Endothelial cell of umbilical vein (primary cell): ENCODE data around the gene AP1S2. TPM values are rescaled to one million over a fixed set of nuclear protein-coding genes. Genes with fewer than 3 reads are reported as not detected.

Experiments
- BruUV-seq: library from RNA; stranded (reverse); fragments of 400-500 nt; replicated peaks from 2 replicates; lab custom pipeline; 2021; lab: Mats Ljungman, UMichigan
- CTCF ChIA-PET: fragments of 300-600, 350-600 bp; sonication (Branson Sonifier 250); formaldehyde crosslinking; loops from one replicate; lab custom pipeline; 2021; ENCODE audit warnings: antibody characterized with exemption, inconsistent platforms; lab: Charles Lee
- POLR2A ChIA-PET: fragments of 300-600, 350-600 bp; sonication (Branson Sonifier 250); formaldehyde crosslinking; loops from one replicate; lab custom pipeline; 2021; ENCODE audit warnings: antibody characterized with exemption, inconsistent platforms; lab: Charles Lee
- DNase-seq: peaks from one replicate; pipeline ENCODE4 v3.0.0-alpha.2; 2011; ENCODE audit warnings: low read depth, low spot score
- FAIRE-seq: peaks from 2 replicates; lab custom pipeline; 2011; peaks lifted over from hg19 to GRCh38; lab: Jason Lieb, UNC
- H2AFZ ChIP-seq: 2 replicates; pipeline ENCODE4 v1.6.0; 2012; ENCODE audit warnings: low read depth, low read length, control low read depth, inconsistent platforms
- H3K27ac ChIP-seq: 2 replicates; pipeline ENCODE4 v1.5.1; 2011; ENCODE audit warnings: low read depth, mild to moderate bottlenecking, control low read depth, low read length, moderate library complexity; ENCODE audit not compliant: insufficient read depth
- H3K27me3 ChIP-seq, 2 experiments: 2 replicates each; pipeline versions ENCODE4 v1.6.0 to v1.6.1; 2011; ENCODE audit warnings: low read length in 2 of 2, mixed read lengths in 1 of 2; ENCODE audit not compliant: control insufficient read depth in 2 of 2, insufficient read depth in 2 of 2
- H3K36me3 ChIP-seq, 2 experiments: 2 replicates in 1 of 2; 3 replicates in 1 of 2; pipeline ENCODE4 v1.5.1; 2011; ENCODE audit warnings: low read length in 2 of 2, mild to moderate bottlenecking in 1 of 2, moderate library complexity in 1 of 2; ENCODE audit not compliant: control insufficient read depth in 2 of 2, insufficient read depth in 2 of 2; ENCODE audit errors: extremely low read depth in 1 of 2
- H3K4me1 ChIP-seq: 3 replicates; pipeline ENCODE4 v1.5.1; 2011; ENCODE audit warnings: mild to moderate bottlenecking, low read length; ENCODE audit not compliant: control insufficient read depth, insufficient read depth; ENCODE audit errors: extremely low read depth
- H3K4me2 ChIP-seq: 2 replicates; pipeline ENCODE4 v1.6.1; 2011; ENCODE audit warnings: low read length, control low read depth, mixed read lengths; ENCODE audit not compliant: insufficient read depth
- H3K4me3 ChIP-seq, 3 experiments: fragments of 200-600 bp in 1 of 3; sonication (generic), shearing (Covaris generic) in 1 of 3; replicated peaks in 1 of 3; 2 replicates each; pipeline ENCODE4 v1.5.1; 2011 to 2016; ENCODE audit warnings: control low read depth in 3 of 3, low read length in 3 of 3, mild to moderate bottlenecking in 2 of 3, inconsistent platforms in 1 of 3, low read depth in 1 of 3, moderate library complexity in 1 of 3; ENCODE audit not compliant: insufficient read depth in 1 of 3
- H3K79me2 ChIP-seq: 2 replicates; pipeline ENCODE4 v1.6.0; 2012; ENCODE audit warnings: low read length, inconsistent platforms; ENCODE audit not compliant: control insufficient read depth, insufficient read depth
- H3K9ac ChIP-seq: replicated peaks from 2 replicates; pipeline ENCODE3; 2011; ENCODE audit warnings: low read length, control low read depth; ENCODE audit not compliant: insufficient read depth; ENCODE audit errors: extremely low read depth
- H3K9me1 ChIP-seq: replicated peaks from 3 replicates; pipeline ENCODE4 v1.6.0; 2011; ENCODE audit warnings: mild to moderate bottlenecking, low read length; ENCODE audit not compliant: control insufficient read depth, insufficient read depth; ENCODE audit errors: extremely low read depth
- H3K9me3 ChIP-seq: replicated peaks from 2 replicates; pipeline ENCODE4 v1.5.1; 2012; ENCODE audit warnings: low read length, inconsistent platforms; ENCODE audit not compliant: control insufficient read depth, insufficient read depth
- H4K20me1 ChIP-seq: replicated peaks from 2 replicates; pipeline ENCODE3; 2011; ENCODE audit warnings: mild to moderate bottlenecking, low read length; ENCODE audit not compliant: control insufficient read depth, insufficient read depth; ENCODE audit errors: extremely low read depth
- EZH2 ChIP-seq: IDR thresholded peaks from 2 replicates; pipeline ENCODE4 v1.6.1; 2012; ENCODE audit warnings: borderline replicate concordance, low read depth, mild to moderate bottlenecking, moderate library complexity, low read length, inconsistent platforms; ENCODE audit not compliant: severe bottlenecking
- FOS ChIP-seq: IDR thresholded peaks from 2 replicates; pipeline ENCODE4 v1.6.1; 2011; ENCODE audit warnings: mild to moderate bottlenecking, low read length, moderate library complexity, borderline replicate concordance; ENCODE audit not compliant: insufficient read depth
- GATA2 ChIP-seq: IDR thresholded peaks from 2 replicates; pipeline ENCODE4 v1.7.0; 2011; ENCODE audit warnings: low read depth, mild to moderate bottlenecking, moderate library complexity, mixed read lengths, low read length; ENCODE audit not compliant: insufficient read length, insufficient read depth
- JUN ChIP-seq: IDR thresholded peaks from 2 replicates; pipeline ENCODE4 v1.6.1; 2011; ENCODE audit warnings: borderline replicate concordance, low read depth; ENCODE audit not compliant: insufficient read length, insufficient read depth
- MYC ChIP-seq: IDR thresholded peaks from one replicate; pipeline ENCODE4 v1.6.1; 2011; ENCODE audit warnings: mild to moderate bottlenecking, low read depth, low read length
- POLR2A ChIP-seq: IDR thresholded peaks from 2 replicates; pipeline ENCODE4 v1.6.1; 2012; ENCODE audit warnings: low read depth, mild to moderate bottlenecking, control low read depth, low read length
- POLR2AphosphoS5 ChIP-seq: IDR thresholded peaks from 2 replicates; pipeline ENCODE4 v1.6.1; 2012; ENCODE audit warnings: low read depth, mild to moderate bottlenecking, control low read depth, low read length, moderate library complexity; ENCODE audit not compliant: insufficient read depth
- dilution Hi-C: fragments of 300-500 bp; cut with MboI; formaldehyde crosslinking; loops from one replicate; pipeline ENCODE4 v1.15.0; 2019; ENCODE audit warnings: low sequenced_read_pairs; ENCODE audit not compliant: extremely low pct_ligation_motif_present
- intact Hi-C: fragments of 100-400 bp; cut with micrococcal nuclease; formaldehyde crosslinking; loops from one replicate; pipeline ENCODE4 v1.10.0; 2022
- polyA plus RNA-seq, 4 experiments: library from polyadenylated mRNA; depleted of rRNA in 3 of 4; stranded (reverse) in 3 of 4; unstranded in 1 of 4; fragments of >200 nt; gene quantifications; 2 replicates each; pipeline versions ENCODE4 v1.2.1 to v1.2.3, GENCODE V29; 2011 to 2012; ENCODE audit warnings: missing spikeins in 1 of 4
- total RNA-seq: library from RNA; stranded (reverse); gene quantifications from 2 replicates; pipeline ENCODE4 v1.2.3, GENCODE V29; 2021
- TF ChIP-seq, protein P1 (sequence below), 2 donors: IDR thresholded peaks; 1 replicate in 1 of 2; 2 replicates in 1 of 2; pipeline ENCODE4 v1.5.1; 2011; ENCODE audit warnings: low read length in 2 of 2, mild to moderate bottlenecking in 2 of 2, moderate library complexity in 2 of 2, control low read depth in 1 of 2, inconsistent platforms in 1 of 2, low read depth in 1 of 2; ENCODE audit not compliant: insufficient read depth in 1 of 2; ENCODE audit errors: extremely low read depth in 1 of 2

The AP1S2 gene
- total and polyA plus RNA-seq, 2 donors (not counting 3 experiments of a cell fraction or from before 2014, with no cell fraction given) = 21.0 to 37.3 TPM

DNA sequence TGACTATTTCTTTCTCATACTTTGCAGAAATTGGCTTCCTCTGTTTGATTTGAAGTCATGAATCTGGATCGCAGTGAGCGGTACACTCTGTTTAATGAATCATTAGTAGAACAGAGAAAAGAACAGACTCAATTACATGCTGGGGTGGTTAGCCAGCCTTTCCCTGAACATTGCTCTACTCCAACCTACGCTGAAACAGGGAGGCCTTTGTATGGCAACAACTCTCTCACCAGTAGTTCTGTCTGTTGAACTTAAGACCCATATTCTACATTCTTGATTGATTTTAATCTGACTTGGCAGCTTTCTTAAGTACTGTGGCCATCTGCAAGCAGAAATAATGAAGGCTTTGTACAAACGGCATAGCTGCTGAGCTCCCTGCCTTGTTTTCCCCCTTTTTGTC is 19.0 kb upstream of the AP1S2 start:
- no peak for FAIRE-seq
- CTCF ChIA-PET = no interaction called here
- no peak overlapping the region for H3K27ac ChIP-seq
- dilution Hi-C loops (no loop called here), intact Hi-C loops (no loop called here)
- no peaks in the 10 kb centered on the region for H3K4me1 ChIP-seq
- no peak overlapping the region for H3K4me3 ChIP-seq
- H2AFZ ChIP-seq = no peak overlapping the region
- H3K27me3 ChIP-seq = no peaks in the 10 kb centered on the region
- no peaks in the 10 kb centered on the region for H3K9me3 ChIP-seq
- TF ChIP-seq EZH2 = no peak
- TF ChIP-seq MYC = no peak
- TF ChIP-seq POLR2AphosphoS5 = no peak
- no peak for TF ChIP-seq FOS
- no peak for TF ChIP-seq GATA2
- no peak for TF ChIP-seq JUN
- TF ChIP-seq, protein P1, sequence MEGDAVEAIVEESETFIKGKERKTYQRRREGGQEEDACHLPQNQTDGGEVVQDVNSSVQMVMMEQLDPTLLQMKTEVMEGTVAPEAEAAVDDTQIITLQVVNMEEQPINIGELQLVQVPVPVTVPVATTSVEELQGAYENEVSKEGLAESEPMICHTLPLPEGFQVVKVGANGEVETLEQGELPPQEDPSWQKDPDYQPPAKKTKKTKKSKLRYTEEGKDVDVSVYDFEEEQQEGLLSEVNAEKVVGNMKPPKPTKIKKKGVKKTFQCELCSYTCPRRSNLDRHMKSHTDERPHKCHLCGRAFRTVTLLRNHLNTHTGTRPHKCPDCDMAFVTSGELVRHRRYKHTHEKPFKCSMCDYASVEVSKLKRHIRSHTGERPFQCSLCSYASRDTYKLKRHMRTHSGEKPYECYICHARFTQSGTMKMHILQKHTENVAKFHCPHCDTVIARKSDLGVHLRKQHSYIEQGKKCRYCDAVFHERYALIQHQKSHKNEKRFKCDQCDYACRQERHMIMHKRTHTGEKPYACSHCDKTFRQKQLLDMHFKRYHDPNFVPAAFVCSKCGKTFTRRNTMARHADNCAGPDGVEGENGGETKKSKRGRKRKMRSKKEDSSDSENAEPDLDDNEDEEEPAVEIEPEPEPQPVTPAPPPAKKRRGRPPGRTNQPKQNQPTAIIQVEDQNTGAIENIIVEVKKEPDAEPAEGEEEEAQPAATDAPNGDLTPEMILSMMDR (IDR thresholded peaks at IDR 0.05; ENCODE audit: extremely low read depth in 1 of 2, insufficient read depth in 1 of 2, low read depth in 1 of 2, low read length in 2 of 2) = no peak
- no peak for TF ChIP-seq POLR2A
- POLR2A ChIA-PET = no interaction called here
- H4K20me1 ChIP-seq = no peaks in the 10 kb centered on the region
- BruUV-seq = no TSS peak
- DNase-seq = no peak
- no peaks in the 10 kb centered on the region for H3K79me2 ChIP-seq
- no peaks in the 10 kb centered on the region for H3K36me3 ChIP-seq
- no peaks in the 10 kb centered on the region for H3K9me1 ChIP-seq
- H3K9ac ChIP-seq = no peak overlapping the region
- no peak overlapping the region for H3K4me2 ChIP-seq
